DND-41 (cell line): ENCODE results near the gene COL4A1.

Experiments used
- ATAC-seq: fragments of 200-7000 bp; cut with Tn5 transposase; 3 replicates; pipeline ENCODE4 v1.9.1; 2021; ENCODE audit warnings: low read depth; ENCODE audit not compliant: insufficient read depth
- DNase-seq: peaks from one replicate; pipeline ENCODE4 v3.0.0-alpha.2; 2020
- H2AFZ ChIP-seq: 2 replicates; pipeline ENCODE4 v1.6.0; 2012; ENCODE audit warnings: low read depth, low read length
- H3K27ac ChIP-seq: 2 replicates; pipeline ENCODE4 v1.5.1; 2012; ENCODE audit warnings: low read length, inconsistent platforms
- H3K27me3 ChIP-seq: fragments of 200-600 bp; sonication (generic); 2 replicates; pipeline ENCODE4 v1.6.0; 2012; ENCODE audit warnings: low read length, mild to moderate bottlenecking, inconsistent platforms; ENCODE audit not compliant: insufficient read depth, poor library complexity
- H3K36me3 ChIP-seq: 2 replicates; pipeline ENCODE4 v1.5.1; 2012; ENCODE audit warnings: low read length, inconsistent platforms; ENCODE audit not compliant: insufficient read depth
- H3K4me1 ChIP-seq: 2 replicates; pipeline ENCODE4 v1.5.1; 2012; ENCODE audit warnings: mild to moderate bottlenecking, low read length; ENCODE audit not compliant: insufficient read depth
- H3K4me2 ChIP-seq: 2 replicates; pipeline ENCODE4 v1.6.0; 2012; ENCODE audit warnings: mild to moderate bottlenecking, moderate library complexity, low read length, inconsistent platforms; ENCODE audit not compliant: insufficient read depth
- H3K4me3 ChIP-seq, 2 experiments: fragments of 200-600 bp in 1 of 2; shearing (Covaris generic) in 1 of 2; 2 replicates each; pipeline ENCODE4 v1.5.1; 2012 to 2016; ENCODE audit warnings: inconsistent platforms in 2 of 2, low read length in 2 of 2, mild to moderate bottlenecking in 2 of 2, low read depth in 1 of 2, moderate library complexity in 1 of 2
- H3K79me2 ChIP-seq: 2 replicates; pipeline ENCODE4 v1.6.0; 2012; ENCODE audit warnings: low read length, inconsistent platforms; ENCODE audit not compliant: insufficient read depth
- H3K9ac ChIP-seq: 2 replicates; pipeline ENCODE4 v1.6.0; 2012; ENCODE audit warnings: low read depth, mild to moderate bottlenecking, inconsistent platforms, low read length, moderate library complexity
- H3K9me3 ChIP-seq: 2 replicates; pipeline ENCODE4 v1.5.1; 2012; ENCODE audit warnings: low read length, moderate library complexity, mild to moderate bottlenecking, inconsistent platforms; ENCODE audit not compliant: insufficient read depth, severe bottlenecking
- H4K20me1 ChIP-seq: 2 replicates; pipeline ENCODE4 v1.6.0; 2012; ENCODE audit warnings: low read length; ENCODE audit not compliant: insufficient read depth
- EZH2 ChIP-seq: IDR thresholded peaks from 3 replicates; pipeline ENCODE4 v1.6.1; 2012; ENCODE audit warnings: borderline replicate concordance, low read depth, mild to moderate bottlenecking, moderate library complexity, low read length, inconsistent platforms; ENCODE audit not compliant: severe bottlenecking
- TF ChIP-seq, protein P1 (sequence below): IDR thresholded peaks from 2 replicates; pipeline ENCODE4 v1.5.1; 2012; ENCODE audit warnings: borderline replicate concordance, low read length, moderate library complexity, mild to moderate bottlenecking; ENCODE audit not compliant: poor library complexity, severe bottlenecking; ENCODE audit errors: extremely low read depth

Gene COL4A1

DNA sequence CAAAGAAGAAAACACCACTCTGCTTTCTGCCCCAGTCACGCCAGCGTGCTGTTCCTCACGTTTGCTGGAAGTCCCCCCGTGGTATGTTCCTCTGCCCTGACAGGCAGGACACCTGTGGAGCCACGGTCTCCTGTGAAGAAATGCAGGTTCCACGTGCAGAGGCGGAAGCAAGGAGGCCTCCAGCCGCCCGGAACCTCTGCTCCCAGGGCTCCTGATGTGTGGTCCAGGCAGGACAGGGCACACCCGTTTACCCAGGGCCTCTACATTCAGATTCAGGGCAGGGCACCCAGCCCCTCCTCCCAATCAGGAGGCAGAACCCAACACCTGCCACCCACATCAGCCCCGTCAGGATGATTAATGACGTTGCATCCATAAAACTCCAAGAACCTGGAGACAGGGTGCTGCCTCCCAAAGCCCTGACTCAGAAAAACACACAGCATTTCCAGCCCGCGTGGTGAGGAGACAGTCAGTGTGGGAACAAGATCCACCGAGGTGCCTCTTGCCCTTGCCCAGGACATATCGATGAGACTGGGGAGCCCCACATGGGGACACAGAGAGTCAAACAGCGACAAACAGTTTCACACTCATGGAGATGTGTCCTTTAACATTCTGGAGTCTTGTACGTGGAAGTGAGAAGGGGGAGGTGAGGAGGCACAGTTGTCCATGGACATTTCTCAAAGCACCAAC is 76.2 kb downstream of the COL4A1 start:
- H4K20me1 ChIP-seq, result 0 out of 2 replicates have a peak, but pooled peaks cover 4% of the 10 kb centered on the region
- no peaks in the 10 kb centered on the region for H3K9me3 ChIP-seq
- no peak overlapping the region for H3K4me2 ChIP-seq
- H3K4me1 ChIP-seq, result no peaks in the 10 kb centered on the region
- H3K4me3 ChIP-seq, result no peak overlapping the region
- no peak for TF ChIP-seq EZH2
- TF ChIP-seq, protein P1, sequence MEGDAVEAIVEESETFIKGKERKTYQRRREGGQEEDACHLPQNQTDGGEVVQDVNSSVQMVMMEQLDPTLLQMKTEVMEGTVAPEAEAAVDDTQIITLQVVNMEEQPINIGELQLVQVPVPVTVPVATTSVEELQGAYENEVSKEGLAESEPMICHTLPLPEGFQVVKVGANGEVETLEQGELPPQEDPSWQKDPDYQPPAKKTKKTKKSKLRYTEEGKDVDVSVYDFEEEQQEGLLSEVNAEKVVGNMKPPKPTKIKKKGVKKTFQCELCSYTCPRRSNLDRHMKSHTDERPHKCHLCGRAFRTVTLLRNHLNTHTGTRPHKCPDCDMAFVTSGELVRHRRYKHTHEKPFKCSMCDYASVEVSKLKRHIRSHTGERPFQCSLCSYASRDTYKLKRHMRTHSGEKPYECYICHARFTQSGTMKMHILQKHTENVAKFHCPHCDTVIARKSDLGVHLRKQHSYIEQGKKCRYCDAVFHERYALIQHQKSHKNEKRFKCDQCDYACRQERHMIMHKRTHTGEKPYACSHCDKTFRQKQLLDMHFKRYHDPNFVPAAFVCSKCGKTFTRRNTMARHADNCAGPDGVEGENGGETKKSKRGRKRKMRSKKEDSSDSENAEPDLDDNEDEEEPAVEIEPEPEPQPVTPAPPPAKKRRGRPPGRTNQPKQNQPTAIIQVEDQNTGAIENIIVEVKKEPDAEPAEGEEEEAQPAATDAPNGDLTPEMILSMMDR, result no peak
- H3K27ac ChIP-seq, result no peak overlapping the region
- H3K36me3 ChIP-seq, result no peaks in the 10 kb centered on the region
- H2AFZ ChIP-seq, result no peak overlapping the region
- no peak overlapping the region for H3K9ac ChIP-seq
- no peak for ATAC-seq
- peaks cover 39% of the 10 kb centered on the region for H3K27me3 ChIP-seq
- no peak for DNase-seq
- no peaks in the 10 kb centered on the region for H3K79me2 ChIP-seq

DNA sequence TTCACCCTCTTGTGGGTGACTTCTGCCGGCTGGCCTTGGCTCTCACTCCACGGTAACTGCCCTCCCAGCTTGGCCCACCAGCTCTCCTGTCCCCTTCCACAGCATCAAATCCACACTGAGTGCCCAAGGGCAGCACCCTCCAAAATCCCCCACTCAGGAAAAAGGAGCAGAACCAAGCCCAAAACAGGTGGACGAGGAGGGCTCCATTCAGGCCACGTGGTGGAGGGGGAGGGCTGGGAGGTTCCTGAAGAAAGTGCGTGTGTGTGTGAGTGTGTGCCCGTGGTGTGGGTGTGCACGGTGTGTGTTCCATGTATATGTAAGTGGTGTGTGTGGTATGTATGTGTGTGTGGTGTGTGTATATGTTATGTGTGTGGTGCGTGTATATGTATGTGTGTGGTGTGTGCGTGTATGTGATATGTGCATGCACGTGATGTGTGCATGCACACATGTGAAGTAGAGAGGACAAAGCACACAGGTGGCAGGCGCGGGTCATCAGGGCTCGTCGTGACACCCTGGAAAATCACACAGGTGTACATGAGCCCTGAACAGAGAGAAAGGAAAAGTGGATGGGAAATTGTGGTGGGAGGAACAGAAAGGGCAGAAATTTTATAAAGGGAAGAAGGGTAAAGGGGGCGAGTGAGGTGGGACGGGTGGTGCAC is 76.9 kb downstream of the COL4A1 start:
- ATAC-seq, result no peak
- Histone ChIP-seq H3K27ac (no peak overlapping the region), H3K4me1 (no peaks in the 10 kb centered on the region), H3K4me2 (no peak overlapping the region), H3K9me3 (no peaks in the 10 kb centered on the region), H3K27me3 (peaks cover 39% of the 10 kb centered on the region), H3K4me3 (no peak overlapping the region), H3K36me3 (no peaks in the 10 kb centered on the region), H2AFZ (no peak overlapping the region), H4K20me1 (0 out of 2 replicates have a peak, but pooled peaks cover 4% of the 10 kb centered on the region), H3K79me2 (no peaks in the 10 kb centered on the region), H3K9ac (no peak overlapping the region)
- TF ChIP-seq EZH2, result no peak
- TF ChIP-seq, protein P1, result no peak
- DNase-seq, result no peak

DNA sequence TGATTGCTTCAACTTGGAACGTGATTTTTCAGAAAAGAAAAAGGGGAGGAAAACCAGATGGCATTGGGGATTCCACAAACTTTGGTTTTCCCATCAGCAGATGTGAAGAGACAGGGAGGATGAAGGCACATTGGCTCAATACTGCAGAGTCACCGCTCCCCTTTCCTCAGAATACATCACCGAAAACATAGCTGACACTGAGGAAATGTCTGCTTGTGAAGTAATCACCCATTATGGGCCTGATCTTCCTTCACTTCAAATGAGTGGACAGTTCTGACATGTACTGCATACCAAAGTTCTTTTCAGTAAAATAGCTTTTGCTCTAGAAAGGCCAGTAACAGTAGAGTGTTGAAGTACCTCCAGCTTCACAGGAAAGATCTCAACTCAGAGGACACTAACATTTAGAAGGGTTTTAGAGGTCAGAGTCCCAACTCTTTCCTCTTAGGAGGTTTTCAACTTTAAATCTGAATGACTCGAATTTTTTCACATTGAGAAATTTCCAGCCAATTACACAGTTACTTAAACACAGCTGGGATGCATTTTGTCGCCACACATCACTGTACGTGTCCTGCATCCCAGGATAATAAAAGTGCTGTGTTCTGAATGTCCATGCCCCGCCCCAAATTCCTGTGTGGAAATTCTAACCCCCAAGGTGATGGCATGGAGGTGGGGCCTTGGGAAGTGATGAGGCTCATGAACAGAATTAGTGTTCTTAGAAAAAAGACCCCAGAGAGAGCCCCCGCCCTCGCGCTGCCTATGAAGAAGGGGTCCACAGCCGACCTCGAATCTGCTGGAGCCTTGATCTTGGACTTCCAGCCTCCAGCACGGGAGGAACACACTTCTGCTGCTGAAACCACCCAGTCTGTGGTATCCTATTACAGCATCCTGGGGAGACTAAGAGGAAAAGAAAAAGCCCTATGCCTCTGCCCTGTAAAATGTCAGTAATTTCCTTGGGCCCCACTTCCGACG is 77.7 kb downstream of the COL4A1 start:
- Histone ChIP-seq H3K4me3 (no peak overlapping the region), H3K9me3 (no peaks in the 10 kb centered on the region), H3K27me3 (peaks cover 41% of the 10 kb centered on the region), H3K36me3 (no peaks in the 10 kb centered on the region), H3K79me2 (no peaks in the 10 kb centered on the region), H4K20me1 (0 out of 2 replicates have a peak, but pooled peaks cover 4% of the 10 kb centered on the region), H3K9ac (no peak overlapping the region), H3K27ac (no peak overlapping the region), H3K4me2 (no peak overlapping the region), H2AFZ (no peak overlapping the region), H3K4me1 (no peaks in the 10 kb centered on the region)
- ATAC-seq (no peak), DNase-seq (no peak)
- no peak for TF ChIP-seq EZH2
- TF ChIP-seq, protein P1, result no peak
